ENCODE results near the gene SMIM30.
A peak's percentile ranks its signal among the peaks of the same experiment; 100 is the strongest.

Gene SMIM30

GRCh38 chr7:113100121-113100603 is 18.2 kb downstream of the SMIM30 start:
- no peak for DNase-seq (ENCODE audit: low spot score)

GRCh38 chr7:113099284-113099919 is 19.0 kb downstream of the SMIM30 start:
- no peak for DNase-seq (ENCODE audit: low spot score)

- DNase-seq (ENCODE audit: low spot score), result no peak
Observed at GRCh38 chr7:113094517-113095249, 23.7 kb downstream of the SMIM30 start.

GRCh38 chr7:113093561-113093960 is 24.8 kb downstream of the SMIM30 start:
- no peak for DNase-seq (ENCODE audit: low spot score)

GRCh38 chr7:113092762-113093161 is 25.6 kb downstream of the SMIM30 start:
- DNase-seq (ENCODE audit: low spot score), result no peak

GRCh38 chr7:113087071-113087998 is 31.0 kb downstream of the SMIM30 start:
- peak; percentile 57 for DNase-seq (ENCODE audit: low spot score)

GRCh38 chr7:113086431-113086888 is 31.9 kb downstream of the SMIM30 start, which contains the start of gene GPR85:
Gene GPR85, minus strand, starts transcription at chr7:113086827. Its CDS starts 2,106 bp downstream, at chr7:113084721.
- peak; percentile 54 for DNase-seq (ENCODE audit: low spot score)

GRCh38 chr7:113085781-113086390 is 32.5 kb downstream of the SMIM30 start:
- DNase-seq (ENCODE audit: low spot score), result peak; percentile 8

GRCh38 chr7:113084496-113085172 is 33.7 kb downstream of the SMIM30 start:
- no peak for DNase-seq (ENCODE audit: low spot score)

GRCh38 chr7:113083816-113084495 is 34.4 kb downstream of the SMIM30 start:
- DNase-seq (ENCODE audit: low spot score), result no peak

- DNase-seq (ENCODE audit: low spot score), result no peak
Observed at GRCh38 chr7:113083132-113083815, 35.1 kb downstream of the SMIM30 start.

- no peak for DNase-seq (ENCODE audit: low spot score)
Observed at GRCh38 chr7:113078331-113078730, 40.0 kb downstream of the SMIM30 start.

GRCh38 chr7:113076703-113077102 is 41.7 kb downstream of the SMIM30 start:
- DNase-seq (ENCODE audit: low spot score), result no peak

GRCh38 chr7:113071465-113071864 is 46.9 kb downstream of the SMIM30 start:
- no peak for DNase-seq (ENCODE audit: low spot score)

Measured in globus pallidus (tissue), 1 donor.